Neuronal stem cell (in vitro differentiated cells): ENCODE measurements around the gene CD79A.
A peak's percentile ranks its signal among the peaks of the same experiment; 100 is the strongest.

Experiments
- DNase-seq: peaks from one replicate; pipeline ENCODE4 v3.0.0-alpha.2; 2013; ENCODE audit warnings: low spot score
- H2AFZ ChIP-seq: one replicate; pipeline ENCODE4 v1.6.1; 2013; ENCODE audit warnings: mild to moderate bottlenecking, low read length, inconsistent platforms
- H2AK5ac ChIP-seq: 2 replicates; pipeline ENCODE4 v1.6.1; 2013; ENCODE audit warnings: low read depth, mild to moderate bottlenecking, inconsistent platforms, low read length, moderate library complexity, mixed read lengths
- H2BK120ac ChIP-seq: 2 replicates; pipeline ENCODE4 v1.6.1; 2013; ENCODE audit warnings: low read depth, mild to moderate bottlenecking, inconsistent platforms, low read length, moderate library complexity, mixed read lengths
- H2BK12ac ChIP-seq: one replicate; pipeline ENCODE4 v1.6.1; 2013; ENCODE audit warnings: low read length, inconsistent platforms
- H2BK15ac ChIP-seq: 2 replicates; pipeline ENCODE4 v1.6.1; 2013; ENCODE audit warnings: mild to moderate bottlenecking, low read length, inconsistent platforms, mixed read lengths
- H2BK5ac ChIP-seq: one replicate; pipeline ENCODE4 v1.6.1; 2013; ENCODE audit warnings: inconsistent platforms, mild to moderate bottlenecking, low read length, moderate library complexity
- H3K14ac ChIP-seq: one replicate; pipeline ENCODE4 v1.6.1; 2013; ENCODE audit warnings: low read length, inconsistent platforms
- H3K18ac ChIP-seq: 2 replicates; pipeline ENCODE4 v1.6.1; 2013; ENCODE audit warnings: low read length, inconsistent platforms
- H3K23ac ChIP-seq: 2 replicates; pipeline ENCODE4 v1.6.1; 2013; ENCODE audit warnings: low read depth, mild to moderate bottlenecking, mixed read lengths, low read length, inconsistent platforms; ENCODE audit not compliant: poor library complexity
- H3K27ac ChIP-seq: replicated peaks from 3 replicates; pipeline ENCODE4 v1.5.1; 2013; ENCODE audit warnings: low read length, inconsistent platforms
- H3K27me3 ChIP-seq, 3 experiments: 2 replicates each; pipeline ENCODE4 v1.6.1; 2013; ENCODE audit warnings: low read length in 3 of 3, mild to moderate bottlenecking in 2 of 3, inconsistent platforms in 1 of 3, low read depth in 1 of 3, mixed read lengths in 1 of 3, moderate library complexity in 1 of 3; ENCODE audit not compliant: control insufficient read depth in 3 of 3, insufficient read depth in 3 of 3
- H3K36me3 ChIP-seq, 2 donors: replicated peaks in 1 of 2; 2 replicates each; pipeline ENCODE4 v1.6.1; 2013; ENCODE audit warnings: low read length in 2 of 2; ENCODE audit not compliant: control insufficient read depth in 2 of 2, insufficient read depth in 2 of 2
- H3K4ac ChIP-seq: 2 replicates; pipeline ENCODE4 v1.6.1; 2013; ENCODE audit warnings: inconsistent platforms, mild to moderate bottlenecking, low read length, moderate library complexity
- H3K4me1 ChIP-seq, 2 donors: 1 replicate in 1 of 2; 2 replicates in 1 of 2; pipeline ENCODE4 v1.6.1; 2013; ENCODE audit warnings: low read length in 2 of 2, low read depth in 1 of 2; ENCODE audit not compliant: control insufficient read depth in 2 of 2, insufficient read depth in 1 of 2
- H3K4me2 ChIP-seq: one replicate; pipeline ENCODE4 v1.6.1; 2013; ENCODE audit warnings: mild to moderate bottlenecking, low read length, inconsistent platforms; ENCODE audit not compliant: insufficient read depth, poor library complexity, severe bottlenecking
- H3K4me3 ChIP-seq, 2 donors: 2 replicates each; pipeline ENCODE4 v1.5.1; 2013; ENCODE audit warnings: low read length in 2 of 2, mild to moderate bottlenecking in 2 of 2, inconsistent platforms in 1 of 2, moderate library complexity in 1 of 2
- H3K79me1 ChIP-seq: one replicate; pipeline ENCODE4 v1.6.1; 2013; ENCODE audit warnings: low read depth, mild to moderate bottlenecking, inconsistent platforms, low read length, moderate library complexity
- H3K9ac ChIP-seq: one replicate; pipeline ENCODE4 v1.6.1; 2013; ENCODE audit warnings: mild to moderate bottlenecking, low read depth, low read length, inconsistent platforms; ENCODE audit not compliant: poor library complexity
- H3K9me3 ChIP-seq, 2 donors: replicated peaks in 1 of 2; 2 replicates each; pipeline versions ENCODE3 to v1.6.1; 2013; ENCODE audit warnings: low read length in 2 of 2, mild to moderate bottlenecking in 2 of 2, inconsistent platforms in 1 of 2, low read depth in 1 of 2, mixed read lengths in 1 of 2, moderate library complexity in 1 of 2; ENCODE audit not compliant: control insufficient read depth in 2 of 2, insufficient read depth in 1 of 2
- H4K8ac ChIP-seq: one replicate; pipeline ENCODE4 v1.6.1; 2013; ENCODE audit warnings: low read depth, mild to moderate bottlenecking, inconsistent platforms, low read length, moderate library complexity
- H4K91ac ChIP-seq: one replicate; pipeline ENCODE4 v1.6.1; 2013; ENCODE audit warnings: low read length, low read depth, mild to moderate bottlenecking, inconsistent platforms; ENCODE audit not compliant: poor library complexity
- WGBS, 2 donors: extraction: QIAGEN DNeasy Blood & Tissue Kit; methylation state at CpG; one replicate each; pipeline ENCODE4 v1.1.7; 2013; ENCODE audit warnings: missing lambda C conversion rate in 2 of 2, mixed read lengths in 1 of 2; ENCODE audit not compliant: insufficient read length in 2 of 2, insufficient replicate concordance in 1 of 2; ENCODE audit errors: extremely low coverage in 2 of 2; 5-methylcytosine and 5-hydroxymethylcytosine counted together

Gene CD79A

GRCh38 chr19:41877916-41878905, 1.1 kb downstream of the CD79A start:
- Histone ChIP-seq H3K27ac (no peak overlapping the region), H2BK15ac (peak overlapping the region; percentile 59), H2BK12ac (no peak overlapping the region), H4K91ac (no peak overlapping the region), H3K23ac (no peak overlapping the region), H3K4me3 (no peak overlapping the region), H3K18ac (no peak overlapping the region), H3K4me2 (no peak overlapping the region), H3K9ac (no peak overlapping the region), H3K14ac (no peak overlapping the region), H4K8ac (no peak overlapping the region), H3K4me1 (peaks cover 0 to 4% of the 10 kb centered on the region in 2 donors), H3K27me3 (peaks cover 0 to 42% (median 15%) of the 10 kb centered on the region in 3 experiments), H2BK5ac (no peak overlapping the region), H3K9me3 (no peaks in the 10 kb centered on the region), H3K36me3 (no peaks in the 10 kb centered on the region), H2AFZ (no peak overlapping the region), H3K4ac (no peak overlapping the region), H3K79me1 (no peaks in the 10 kb centered on the region), H2BK120ac (no peak overlapping the region), H2AK5ac (peak overlapping the region; percentile 83)
- DNase-seq, result no peak
- no CpG with 5 or more reads among the region's 17 CpGs for WGBS, 2 donors

- Histone ChIP-seq H3K4me2 (no peak overlapping the region), H3K36me3 (no peaks in the 10 kb centered on the region), H3K18ac (no peak overlapping the region), H2BK15ac (no peak overlapping the region), H4K91ac (no peak overlapping the region), H3K4ac (no peak overlapping the region), H3K9me3 (no peaks in the 10 kb centered on the region), H2BK12ac (no peak overlapping the region), H2AK5ac (peak overlapping the region; percentile 83), H3K27ac (no peak overlapping the region), H3K9ac (no peak overlapping the region), H3K4me1 (peaks cover 5% of the 10 kb centered on the region in 2 donors), H3K14ac (no peak overlapping the region), H2BK5ac (no peak overlapping the region), H3K4me3 (no peak overlapping the region), H2BK120ac (no peak overlapping the region), H4K8ac (no peak overlapping the region), H3K27me3 (peaks cover 0 to 49% (median 21%) of the 10 kb centered on the region in 3 experiments), H3K23ac (no peak overlapping the region), H3K79me1 (no peaks in the 10 kb centered on the region), H2AFZ (no peak overlapping the region)
- WGBS, 2 donors, result no CpG with 5 or more reads among the region's 21 CpGs
- DNase-seq, result no peak
Measured at GRCh38 chr19:41879080-41879479, 2.0 kb downstream of the CD79A start.

GRCh38 chr19:41879670-41880328, 2.7 kb downstream of the CD79A start:
- Histone ChIP-seq H3K4me3 (no peak overlapping the region), H2AFZ (no peak overlapping the region), H3K4me2 (peak overlapping the region; percentile 0), H3K18ac (no peak overlapping the region), H3K9me3 (no peaks in the 10 kb centered on the region), H2BK120ac (no peak overlapping the region), H3K27ac (no peak overlapping the region), H4K8ac (no peak overlapping the region), H3K4ac (no peak overlapping the region), H3K23ac (no peak overlapping the region), H3K9ac (peak overlapping the region; percentile 37), H3K36me3 (no peaks in the 10 kb centered on the region), H2BK5ac (no peak overlapping the region), H3K14ac (no peak overlapping the region), H2BK15ac (no peak overlapping the region), H3K27me3 (peaks cover 0 to 49% (median 21%) of the 10 kb centered on the region in 3 experiments), H3K4me1 (peaks cover 5 to 8% of the 10 kb centered on the region in 2 donors), H2BK12ac (no peak overlapping the region), H4K91ac (no peak overlapping the region), H2AK5ac (no peak overlapping the region), H3K79me1 (no peaks in the 10 kb centered on the region)
- no peak for DNase-seq
- no CpG with 5 or more reads among the region's 7 CpGs for WGBS, 2 donors

GRCh38 chr19:41880329-41880708, 3.2 kb downstream of the CD79A start:
- DNase-seq, result no peak
- no peak overlapping the region for H3K23ac ChIP-seq
- WGBS, 2 donors, result no CpG with 5 or more reads among the region's 5 CpGs
- H3K36me3 ChIP-seq, result no peaks in the 10 kb centered on the region
- no peak overlapping the region for H4K8ac ChIP-seq
- no peak overlapping the region for H2AFZ ChIP-seq
- H2BK120ac ChIP-seq, result no peak overlapping the region
- H4K91ac ChIP-seq, result no peak overlapping the region
- H2BK15ac ChIP-seq, result no peak overlapping the region
- no peaks in the 10 kb centered on the region for H3K79me1 ChIP-seq
- H3K9me3 ChIP-seq, result no peaks in the 10 kb centered on the region
- H3K4me1 ChIP-seq, result peaks cover 5 to 11% of the 10 kb centered on the region in 2 donors
- no peak overlapping the region for H2BK5ac ChIP-seq
- H3K14ac ChIP-seq, result no peak overlapping the region
- H3K9ac ChIP-seq, result no peak overlapping the region
- H3K4me2 ChIP-seq, result no peak overlapping the region
- no peak overlapping the region for H3K18ac ChIP-seq
- H3K27me3 ChIP-seq, result peaks cover 0 to 49% (median 21%) of the 10 kb centered on the region in 3 experiments
- no peak overlapping the region for H2BK12ac ChIP-seq
- no peak overlapping the region for H3K4me3 ChIP-seq
- no peak overlapping the region for H2AK5ac ChIP-seq
- H3K4ac ChIP-seq, result no peak overlapping the region
- no peak overlapping the region for H3K27ac ChIP-seq
